HuH-7 (cell line): ENCODE results near the gene VAV2.
A peak's percentile ranks its signal among the peaks of the same experiment; 100 is the strongest.

Experiments used
- DNase-seq: peaks from one replicate; pipeline ENCODE4 v3.0.0; 2011; ENCODE audit warnings: low spot score

Gene VAV2

DNA sequence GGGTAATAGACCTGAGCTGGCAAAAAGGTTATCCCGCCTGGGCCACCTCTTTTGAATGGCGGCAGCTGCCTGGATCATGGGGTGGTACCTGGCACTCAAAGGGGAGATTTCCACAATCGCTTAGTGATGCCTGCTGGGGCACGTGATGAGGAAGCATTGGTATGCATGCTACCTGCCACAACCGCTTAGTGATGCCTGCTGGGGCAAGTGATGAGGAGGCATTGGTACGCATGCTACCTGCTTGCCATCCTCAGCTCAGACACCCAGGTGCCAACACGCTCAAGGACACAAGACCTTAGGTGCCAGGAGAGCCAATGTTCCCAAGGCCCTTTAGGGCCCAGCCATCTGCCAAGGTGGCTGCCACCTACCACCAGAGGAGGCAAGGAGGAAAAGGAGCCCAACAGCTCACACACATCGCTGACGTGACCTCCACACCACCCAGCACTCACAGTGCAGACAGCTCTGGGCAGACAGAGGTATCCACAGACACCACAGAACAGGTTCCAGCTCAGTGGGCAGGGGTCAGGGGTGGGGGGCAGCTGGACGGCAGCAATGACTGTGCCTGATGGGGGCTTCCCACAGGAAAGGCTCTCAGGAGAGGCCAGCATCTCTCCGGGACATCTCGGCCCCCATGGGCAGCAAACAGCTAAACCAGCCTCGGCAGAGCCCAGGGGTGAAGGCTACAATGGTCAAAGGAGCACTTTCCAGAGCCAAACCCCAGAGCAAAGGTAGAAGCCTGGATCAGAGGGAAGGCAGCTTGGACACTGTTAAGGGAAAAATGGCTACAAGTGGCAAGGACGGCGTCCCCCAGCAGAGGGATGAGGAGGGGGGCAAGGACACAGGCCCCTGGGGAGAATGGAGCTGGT is 210.9 kb downstream of the VAV2 start:
- no peak for DNase-seq

DNA sequence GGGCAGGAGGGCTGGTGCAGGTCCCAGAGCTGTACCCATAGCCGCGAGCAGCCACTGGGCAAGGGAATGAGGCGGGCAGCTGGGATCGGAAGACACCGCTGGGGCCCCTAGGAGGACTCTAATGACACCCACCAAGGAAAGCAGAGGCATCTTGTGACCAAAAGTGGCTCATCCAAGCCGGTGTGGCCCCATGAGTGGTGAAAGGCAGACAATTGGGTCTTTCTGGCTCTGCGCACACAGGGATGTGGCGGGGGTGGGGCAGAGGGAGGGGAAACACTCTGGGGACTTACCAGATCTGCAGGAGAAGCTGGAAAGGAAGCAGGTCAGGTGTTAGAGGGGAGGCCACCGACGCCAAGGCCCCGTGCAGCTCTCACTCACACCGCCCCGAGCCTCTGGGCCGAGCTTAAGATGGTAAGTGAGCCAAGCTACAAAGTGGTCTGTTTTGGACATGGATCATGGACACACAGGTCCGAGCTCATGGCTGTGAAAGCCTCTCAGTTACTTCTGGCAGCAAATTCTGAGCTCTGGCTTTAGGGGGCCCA is 211.6 kb downstream of the VAV2 start:
- DNase-seq, result no peak

DNA sequence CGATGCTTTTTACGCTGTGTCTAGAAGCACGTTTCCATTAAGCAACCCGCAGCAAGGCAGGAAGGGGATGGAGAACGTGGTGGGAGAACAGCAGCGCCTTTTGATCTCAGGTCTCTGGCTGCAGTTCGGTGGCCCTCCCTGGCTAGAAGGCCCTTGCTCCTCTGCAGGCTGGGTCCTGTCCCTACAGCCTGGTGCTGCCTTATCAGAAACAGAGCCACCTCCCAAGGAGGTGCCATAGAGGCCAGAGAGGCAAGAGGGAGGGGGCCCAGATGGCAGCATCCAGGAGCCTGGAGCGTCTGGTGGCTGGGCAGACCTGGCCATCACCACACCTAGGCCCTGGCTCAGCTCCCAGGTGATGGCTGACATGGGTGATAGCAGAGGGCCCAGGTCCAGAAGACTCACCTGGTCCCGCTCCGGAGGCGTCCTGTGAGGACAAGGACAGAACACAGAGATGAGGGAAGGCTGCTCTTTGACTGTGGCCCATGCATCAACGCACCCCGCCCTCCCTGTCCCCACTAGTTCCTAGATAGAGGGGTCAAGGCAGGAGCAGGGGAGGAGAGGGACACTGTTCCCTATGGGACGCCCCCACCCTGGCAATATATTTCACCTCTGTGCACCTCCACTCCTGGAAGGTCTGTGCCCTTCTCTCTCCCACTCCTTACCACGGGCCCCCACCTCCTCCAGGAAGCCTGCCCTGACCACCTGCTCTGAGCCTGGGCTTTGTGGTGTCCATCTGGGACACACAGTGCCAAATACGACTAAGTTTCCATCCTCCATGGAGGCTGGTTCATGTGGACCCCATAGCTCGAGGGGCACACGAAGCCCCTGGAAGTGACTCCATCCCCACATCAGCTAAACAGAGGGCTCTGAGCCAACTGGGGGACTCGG is 212.4 kb downstream of the VAV2 start:
- no peak for DNase-seq

DNA sequence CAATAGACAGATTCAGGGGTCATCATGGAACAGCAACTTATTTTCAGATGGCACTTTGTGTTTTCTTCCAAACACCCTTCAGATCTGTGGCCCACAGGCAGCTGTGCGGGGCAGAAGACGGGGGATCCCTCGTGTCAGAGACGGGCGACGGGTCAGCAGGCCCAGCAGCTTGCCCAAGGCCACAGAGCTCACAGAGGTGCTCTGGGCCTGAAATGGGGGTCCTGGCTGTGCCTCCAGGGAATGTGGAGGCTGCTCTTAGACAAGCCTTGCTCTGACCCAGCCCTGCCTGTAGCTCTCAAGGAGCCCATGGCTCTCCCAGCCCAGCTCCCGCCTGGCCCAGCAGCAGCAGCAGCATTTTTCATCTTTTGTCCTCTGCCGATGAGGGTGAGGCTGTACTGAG is 213.0 kb downstream of the VAV2 start:
- no peak for DNase-seq

DNA sequence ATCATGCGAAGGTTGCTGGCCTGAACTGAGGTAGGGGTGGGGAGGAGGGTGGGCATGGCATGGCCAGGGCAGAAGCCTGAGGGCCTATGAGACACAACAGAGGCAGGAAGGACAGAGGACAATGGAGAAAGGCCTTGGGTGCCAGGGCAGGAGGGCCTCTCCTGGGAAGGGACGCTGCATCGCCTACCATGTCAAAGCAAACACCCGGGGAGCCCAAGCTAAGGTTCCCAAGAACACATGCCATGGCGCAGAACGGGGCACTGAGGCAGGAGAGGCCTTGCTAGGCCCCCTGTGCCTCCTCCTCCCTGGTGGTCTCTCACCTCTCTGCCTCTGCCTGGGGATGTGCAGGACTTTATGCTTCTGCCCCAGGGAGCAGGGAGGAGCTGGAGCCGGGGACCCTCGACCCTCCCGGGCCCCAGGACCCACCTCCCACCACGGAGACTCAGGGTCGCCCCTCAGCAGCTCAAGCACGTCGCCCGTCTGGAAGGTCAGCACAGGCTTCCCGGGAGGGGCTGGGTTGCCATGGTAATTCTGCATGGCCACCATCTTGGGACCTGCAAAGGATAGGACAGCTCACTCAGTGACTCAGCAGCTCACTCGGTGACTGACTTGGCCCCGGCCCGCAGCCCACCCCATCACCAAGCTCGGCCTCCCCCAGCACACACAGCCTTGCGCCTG is 213.6 kb downstream of the VAV2 start:
- DNase-seq, result no peak

DNA sequence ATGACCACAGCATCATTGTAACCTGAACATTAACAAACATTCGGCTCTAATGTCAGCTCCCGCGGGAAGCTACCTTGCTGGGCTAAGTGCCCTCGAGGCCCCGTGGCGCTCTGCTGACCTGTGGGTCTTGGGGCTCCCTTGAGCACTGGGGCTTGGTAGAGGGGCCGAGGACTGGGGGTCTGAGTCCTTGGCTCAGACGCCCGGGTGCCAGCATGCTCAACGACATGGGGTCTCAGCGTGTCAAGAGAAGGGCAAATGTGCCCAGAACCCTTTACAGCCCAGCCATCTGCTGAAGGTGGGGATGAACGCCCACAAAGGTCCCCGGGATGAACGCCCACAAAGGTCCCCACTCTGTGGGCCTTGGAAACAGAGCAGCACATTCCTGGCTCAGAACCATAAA is 214.3 kb downstream of the VAV2 start:
- DNase-seq, result no peak

DNA sequence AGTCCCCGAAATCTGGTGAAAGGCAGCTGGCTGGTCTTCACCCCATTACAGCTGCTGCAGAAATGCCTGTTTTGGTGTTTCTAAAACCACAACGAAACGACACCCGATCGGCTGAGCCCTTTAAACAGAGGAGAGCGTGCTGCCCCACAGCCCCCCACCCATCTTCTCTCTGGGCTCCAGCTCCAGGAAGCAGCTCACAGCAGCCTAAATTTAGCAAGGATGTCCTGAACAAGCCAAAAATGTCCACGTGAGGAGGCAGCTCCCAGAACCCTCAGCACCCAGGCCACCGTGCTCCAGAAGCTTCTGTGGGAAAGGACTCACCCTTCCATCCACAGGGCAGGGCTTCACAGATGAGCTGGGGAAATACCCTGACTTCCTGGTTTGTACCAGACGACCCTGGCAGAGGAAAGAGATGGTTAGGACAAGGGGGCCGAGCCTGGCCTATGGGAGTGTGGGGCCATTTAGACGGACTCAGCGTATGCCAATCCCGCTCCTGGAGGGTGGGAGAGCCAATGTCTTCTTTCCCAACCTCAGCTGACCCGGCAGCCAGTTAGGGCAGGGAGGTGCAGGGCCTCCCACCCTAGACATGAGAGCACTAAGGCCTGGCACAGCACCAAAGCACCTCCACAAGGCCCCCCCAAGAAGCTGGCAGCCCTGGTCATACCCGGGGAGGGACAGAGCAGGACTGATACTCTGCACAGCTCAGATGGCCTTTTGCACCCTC is 214.9 kb downstream of the VAV2 start:
- no peak for DNase-seq

DNA sequence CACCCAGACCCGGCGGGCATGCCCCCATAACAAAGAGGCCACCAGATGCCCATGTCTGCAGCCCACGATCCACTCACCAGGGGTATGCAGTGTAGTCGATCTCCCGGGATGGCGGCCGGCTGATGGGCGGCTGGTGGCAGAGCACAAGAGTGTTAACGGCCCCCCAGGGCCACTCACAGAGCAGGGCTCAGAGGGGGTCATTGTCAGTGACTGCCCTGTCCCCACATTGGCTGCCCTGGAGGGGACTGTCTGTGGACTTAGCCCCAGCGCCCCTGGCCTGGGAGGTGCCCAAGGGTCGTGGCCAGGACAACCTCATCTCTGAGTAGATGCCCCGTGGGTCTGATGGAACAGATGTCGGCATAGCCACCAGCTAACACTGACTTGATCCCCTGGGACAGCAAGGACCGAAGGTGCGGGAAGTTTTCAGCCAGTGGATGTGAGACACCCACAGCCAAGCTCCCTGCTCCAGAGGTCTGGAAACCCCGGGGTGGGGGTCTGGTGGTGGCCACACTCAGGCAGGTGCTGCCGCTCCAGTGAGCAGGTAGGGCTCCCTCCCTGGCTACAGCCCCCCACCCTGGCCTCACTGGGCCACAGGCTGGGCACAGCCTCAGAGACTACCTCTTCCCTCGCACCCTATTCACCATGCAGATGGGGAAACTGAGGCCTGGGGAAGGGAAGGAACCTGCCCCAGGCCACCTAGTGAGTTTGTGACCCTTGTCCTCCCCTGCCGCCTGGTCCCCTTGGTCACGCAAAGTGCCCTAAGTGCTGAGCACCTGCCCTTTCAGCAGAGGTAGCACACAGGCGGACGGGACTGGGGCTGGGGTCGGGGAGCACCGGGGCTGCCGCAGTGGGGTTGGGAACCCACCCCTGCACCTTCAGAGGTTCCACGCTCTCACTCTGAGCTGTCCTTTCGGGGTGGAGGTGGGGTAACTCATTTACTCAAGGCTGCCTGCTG is 215.9 kb downstream of the VAV2 start:
- no peak for DNase-seq

DNA sequence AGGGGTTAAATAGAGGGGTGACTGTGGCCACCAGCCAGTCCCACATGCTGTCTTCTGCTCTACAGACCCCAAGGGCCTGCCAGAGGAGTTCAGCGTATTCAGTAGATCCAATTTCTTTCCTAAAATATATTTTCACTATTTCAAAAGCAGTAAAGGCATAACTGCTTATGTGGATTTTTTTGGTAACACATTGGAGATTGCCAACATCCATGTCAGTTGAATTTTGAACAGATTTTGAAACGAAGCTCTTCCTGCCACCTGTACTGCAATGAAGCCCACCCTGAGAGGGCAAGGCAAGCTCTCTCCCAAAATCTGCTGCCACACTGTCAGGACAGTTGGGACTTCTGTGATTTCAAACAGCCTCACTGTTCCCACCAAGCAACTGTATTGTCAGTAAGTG is 216.8 kb downstream of the VAV2 start:
- DNase-seq, result no peak

DNA sequence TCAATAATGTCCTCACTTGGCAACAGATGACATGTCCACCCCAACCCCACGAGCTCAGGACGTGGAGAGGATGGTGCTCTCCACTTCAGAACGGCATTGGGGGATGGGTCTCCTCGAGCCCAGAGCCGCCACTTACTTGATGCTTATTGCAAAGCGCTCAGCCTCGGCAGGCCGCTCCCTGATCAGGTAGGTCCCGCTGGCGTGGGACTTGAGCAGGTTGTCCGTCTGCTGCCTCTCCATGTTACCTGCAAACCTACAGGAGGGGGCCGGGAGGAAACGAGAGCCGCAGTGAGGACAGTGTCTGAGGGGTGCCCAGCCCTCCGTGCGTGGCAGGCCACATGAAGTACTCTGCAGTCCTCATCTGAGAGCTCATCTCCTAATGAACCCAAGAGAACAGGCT is 217.3 kb downstream of the VAV2 start:
- DNase-seq, result no peak

DNA sequence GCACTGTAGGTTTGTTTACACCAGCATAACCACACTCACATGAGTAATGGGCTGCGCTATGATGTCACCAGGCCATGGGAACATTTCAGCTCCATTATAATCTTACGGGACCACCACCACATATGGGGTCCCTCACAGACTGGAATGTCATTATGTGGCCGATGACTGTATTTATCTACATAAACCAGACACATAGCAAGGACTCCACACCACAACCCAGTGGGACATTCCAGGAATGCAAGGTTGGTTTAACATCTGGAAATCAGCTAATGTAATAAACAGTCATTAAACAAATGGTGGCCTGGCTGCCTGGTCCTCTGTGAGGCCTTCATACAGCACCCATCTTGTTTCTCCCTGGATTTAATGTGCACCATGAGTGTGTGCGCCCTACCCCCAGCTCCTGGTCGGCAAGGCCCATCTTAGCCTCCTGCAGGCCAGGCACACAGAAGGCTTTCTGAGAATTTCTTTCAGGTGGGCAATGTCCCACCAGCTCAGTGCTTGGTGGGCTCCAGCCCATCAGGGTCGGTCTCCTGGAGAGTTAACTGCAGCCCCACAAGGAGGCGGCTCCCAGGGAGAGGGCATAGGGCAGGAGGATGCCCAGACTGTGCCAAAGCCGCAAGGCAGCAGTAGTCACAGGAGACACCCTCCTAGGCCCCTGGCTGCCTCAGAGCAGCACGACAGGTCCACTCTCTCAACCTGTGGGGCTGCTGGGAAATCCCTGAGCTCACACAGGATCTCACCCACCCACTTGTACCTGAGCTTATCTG is 218.1 kb downstream of the VAV2 start:
- no peak for DNase-seq

DNA sequence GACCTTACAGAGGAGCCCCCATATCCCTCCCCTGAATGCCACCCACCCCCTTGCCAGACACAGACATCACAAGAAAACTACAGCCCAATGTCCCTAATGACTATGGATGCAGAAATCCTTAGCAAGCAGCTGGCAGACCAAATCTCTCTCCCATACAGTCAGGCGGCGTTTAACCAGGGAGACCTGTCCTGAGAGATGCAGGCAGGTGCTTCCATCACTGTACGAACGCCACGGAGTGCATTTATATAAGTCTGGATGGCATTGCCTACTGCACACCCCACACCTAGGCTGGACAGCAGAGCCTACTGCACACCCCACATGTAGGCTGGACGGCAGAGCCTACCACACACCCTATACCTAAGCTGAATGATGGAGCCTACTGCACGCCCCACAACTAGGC is 219.5 kb downstream of the VAV2 start:
- no peak for DNase-seq

DNA sequence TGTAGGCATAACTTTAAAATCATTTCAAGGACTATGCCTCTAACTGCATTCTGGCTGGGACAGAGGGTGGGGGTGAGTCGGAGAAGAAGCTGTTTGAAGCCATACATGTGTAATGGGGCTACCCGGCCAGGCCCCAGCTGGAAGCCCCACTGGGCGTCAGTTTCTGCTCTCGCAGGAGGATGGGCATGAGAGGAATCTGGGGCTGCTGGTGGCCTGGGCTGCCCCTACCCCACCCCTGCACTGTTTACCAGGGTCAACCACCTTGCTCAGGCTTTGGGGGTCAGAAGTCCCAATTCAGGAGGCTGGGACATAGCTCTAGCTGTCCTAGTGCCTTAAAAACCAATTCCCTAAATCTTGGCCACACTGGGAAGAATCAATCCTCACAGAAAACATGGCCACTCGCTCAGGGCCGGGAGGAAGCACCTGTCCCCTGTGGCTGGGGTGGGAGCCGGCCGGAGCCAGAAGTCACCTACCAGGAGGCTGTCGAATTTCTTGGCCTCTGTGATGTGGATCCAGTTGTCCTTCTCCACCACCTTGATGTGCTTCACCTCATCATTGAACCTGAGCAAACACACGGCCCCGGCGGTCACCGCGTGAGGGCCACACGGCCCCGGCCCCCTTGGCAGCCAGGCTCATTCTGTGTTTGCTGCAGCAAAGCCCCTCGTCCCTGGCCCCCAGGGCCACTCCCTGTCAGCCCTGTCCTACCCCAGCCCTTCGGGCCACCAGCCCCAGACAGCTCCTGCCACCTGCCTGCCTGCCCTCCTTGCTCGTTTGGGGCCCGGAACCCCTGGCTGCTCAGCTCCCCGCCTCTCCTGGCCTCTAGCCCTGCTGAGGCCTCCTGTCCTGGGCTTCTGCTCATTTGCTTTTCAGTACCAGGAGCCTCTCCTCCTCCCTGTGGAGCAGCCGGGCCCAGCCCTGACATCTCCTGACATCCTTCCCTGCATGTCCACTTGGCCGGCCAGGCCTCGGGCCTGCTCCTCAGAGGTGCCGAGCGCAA is 220.3 kb downstream of the VAV2 start:
- no peak for DNase-seq

DNA sequence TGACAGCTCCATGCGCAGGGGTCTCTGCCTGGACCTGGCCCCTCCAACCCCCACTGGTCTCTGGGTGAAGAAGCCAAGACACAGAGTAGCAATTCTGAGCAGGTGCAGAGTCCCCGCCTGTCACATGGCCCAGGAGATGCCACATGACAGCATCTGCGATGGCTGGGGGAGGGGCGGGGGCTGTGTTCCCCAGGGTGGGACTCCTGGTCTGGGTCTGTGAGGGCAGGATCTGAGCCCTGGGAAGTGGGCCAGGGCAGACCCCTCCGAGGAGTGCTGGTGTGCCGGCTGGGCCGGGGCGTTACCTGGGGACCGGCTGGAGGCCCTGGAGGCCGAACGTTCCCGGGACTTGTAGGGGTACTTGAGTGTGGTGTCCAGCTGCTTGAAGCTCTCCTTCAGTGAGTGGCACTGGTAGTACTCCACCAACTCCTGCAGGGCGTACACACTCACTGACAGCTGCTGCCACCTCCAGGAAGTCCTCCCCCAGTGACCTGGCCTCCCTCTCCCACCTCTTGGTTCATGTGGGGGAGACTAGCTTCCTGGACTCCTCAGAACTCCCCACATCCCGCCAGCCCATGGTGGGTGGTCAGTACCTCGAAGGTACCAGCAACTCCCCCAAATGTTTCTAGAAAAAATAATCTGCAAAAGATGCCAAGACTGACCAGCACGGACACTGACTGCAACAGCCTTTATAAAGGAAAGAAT is 221.9 kb downstream of the VAV2 start:
- DNase-seq, result no peak

DNA sequence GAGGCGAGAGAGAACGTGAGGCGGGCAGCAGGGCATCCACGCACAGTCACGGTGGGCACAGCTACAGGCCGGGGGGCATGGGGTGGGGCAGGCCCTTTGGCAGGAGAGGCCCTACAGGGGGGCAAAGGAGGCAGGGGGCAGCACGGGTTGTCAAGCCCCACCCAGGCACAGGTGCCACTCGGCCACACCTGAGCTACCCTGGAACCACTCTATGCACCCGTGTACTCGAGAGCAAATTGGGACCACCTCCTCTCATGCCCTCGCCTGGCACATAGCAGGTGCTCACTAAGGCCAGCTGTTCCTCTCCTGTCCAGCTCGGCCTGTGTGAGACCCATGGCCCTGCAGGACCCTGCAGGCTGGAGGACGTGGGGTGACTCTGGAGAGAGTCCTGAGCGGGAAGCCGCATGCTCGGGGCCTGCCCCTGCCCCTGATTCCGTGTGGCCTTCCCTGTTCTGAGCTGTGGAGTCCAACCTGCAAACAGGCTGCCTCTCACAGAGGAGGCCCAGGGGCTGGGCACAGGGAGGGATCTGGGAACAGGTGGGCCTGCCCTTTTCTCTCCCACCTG is 222.5 kb downstream of the VAV2 start:
- DNase-seq, result no peak

DNA sequence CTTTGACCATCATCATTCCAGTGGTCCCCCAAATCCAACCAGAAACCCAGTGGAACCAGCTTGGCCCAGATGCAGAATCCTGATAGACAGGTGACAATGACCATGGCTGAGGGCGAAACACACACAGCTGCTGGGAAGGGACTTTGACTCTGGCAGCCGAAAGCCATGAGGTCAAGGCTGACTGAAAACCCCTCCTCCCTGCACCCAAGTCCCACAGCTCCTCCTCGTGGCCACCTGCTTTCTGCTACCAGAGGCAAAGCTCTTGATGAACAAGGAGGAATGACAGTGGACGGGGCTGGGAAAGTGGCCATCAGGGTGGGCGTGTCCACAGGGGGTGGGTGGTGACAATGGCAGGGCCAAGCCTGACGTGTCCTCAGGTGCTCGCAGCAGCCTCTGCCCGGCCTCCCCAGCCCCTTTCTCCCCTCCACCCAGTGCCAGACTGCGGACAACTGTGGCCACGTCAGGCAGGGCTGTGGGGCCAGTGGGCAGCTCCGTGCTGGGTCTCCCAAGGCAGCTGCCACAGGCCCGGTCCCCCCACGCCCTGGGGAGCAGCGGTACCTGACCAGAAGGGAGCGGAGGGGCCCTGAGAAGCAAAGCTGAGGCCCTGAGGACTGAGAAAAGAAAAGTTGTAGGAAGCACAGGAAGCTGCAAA is 223.1 kb downstream of the VAV2 start:
- DNase-seq, result peak; percentile 96

DNA sequence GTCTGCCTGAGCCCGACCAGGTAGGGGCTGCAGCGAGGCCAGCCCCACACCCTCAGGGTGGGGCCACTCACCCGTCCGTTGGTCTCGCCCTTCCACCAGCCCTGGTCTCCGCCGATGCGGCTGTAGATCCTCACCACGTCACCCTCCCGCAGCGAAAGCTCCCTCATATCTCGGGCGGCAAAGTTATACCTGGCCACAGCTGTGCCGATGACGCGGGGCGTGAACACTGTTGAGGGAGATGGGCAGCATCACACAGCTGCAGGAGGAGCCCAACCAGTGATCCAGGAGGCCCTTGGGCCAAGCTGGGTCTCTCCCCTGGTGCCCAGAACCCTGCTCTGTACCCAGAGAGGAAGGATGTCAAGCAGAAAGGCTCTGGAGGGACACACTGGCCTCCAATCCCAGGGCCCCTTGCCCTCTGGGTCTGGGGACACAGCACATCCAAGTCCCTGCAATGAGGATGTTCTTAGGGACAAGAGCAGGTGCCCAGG is 223.7 kb downstream of the VAV2 start:
- no peak for DNase-seq
